ENCODE data around the gene URB2. TPM values are rescaled to one million over a fixed set of nuclear protein-coding genes. Genes with fewer than 3 reads are reported as not detected.

URB2 gene
- total RNA-seq, 4 donors from 2014 or later, result 2.6 to 6.5 (median 3.2) TPM

DNA sequence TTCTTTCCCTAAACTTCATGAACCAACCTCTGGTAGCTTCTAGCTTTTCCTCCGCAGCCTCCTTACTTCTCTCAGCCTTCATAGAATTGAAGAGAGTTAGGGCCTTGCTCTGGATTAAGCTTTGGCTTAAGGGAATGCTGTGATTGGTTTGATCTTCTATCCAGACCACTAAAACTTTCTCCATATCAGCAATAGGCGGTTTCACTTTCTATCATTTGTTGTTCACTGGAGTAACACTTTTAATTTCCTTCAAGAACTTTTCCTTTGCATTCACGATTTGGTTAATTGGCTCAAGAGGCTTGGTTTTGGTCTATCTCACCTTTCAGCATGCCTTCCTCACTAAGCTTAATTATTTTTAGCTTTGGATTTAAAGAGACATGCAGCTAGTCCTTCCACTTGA, 5.1 kb downstream of the URB2 start:
- in situ Hi-C loops (cut with MboI; ENCODE audit: low pct_ligation_motif_present in 1 of 4, low pct_unique_long_range_greater_than_20kb in 1 of 4, low sequenced_read_pairs in 3 of 4), result loop anchor here in 1 of 4 donors (10.0 kb wide), 1 partner anchor 66 kb away; no protein-coding TSS in a partner anchor
- intact Hi-C loops (cut with DNase I; ENCODE audit: low total_unique reads), result no loop called here
- no peak for TF ChIP-seq EP300 (IDR thresholded peaks at IDR 0.05; ENCODE audit: low read depth)
- TF ChIP-seq POLR2AphosphoS5 (IDR thresholded peaks at IDR 0.05), result no peak
- TF ChIP-seq POLR2A (IDR thresholded peaks at IDR 0.05), result no peak
- TF ChIP-seq, protein P1, sequence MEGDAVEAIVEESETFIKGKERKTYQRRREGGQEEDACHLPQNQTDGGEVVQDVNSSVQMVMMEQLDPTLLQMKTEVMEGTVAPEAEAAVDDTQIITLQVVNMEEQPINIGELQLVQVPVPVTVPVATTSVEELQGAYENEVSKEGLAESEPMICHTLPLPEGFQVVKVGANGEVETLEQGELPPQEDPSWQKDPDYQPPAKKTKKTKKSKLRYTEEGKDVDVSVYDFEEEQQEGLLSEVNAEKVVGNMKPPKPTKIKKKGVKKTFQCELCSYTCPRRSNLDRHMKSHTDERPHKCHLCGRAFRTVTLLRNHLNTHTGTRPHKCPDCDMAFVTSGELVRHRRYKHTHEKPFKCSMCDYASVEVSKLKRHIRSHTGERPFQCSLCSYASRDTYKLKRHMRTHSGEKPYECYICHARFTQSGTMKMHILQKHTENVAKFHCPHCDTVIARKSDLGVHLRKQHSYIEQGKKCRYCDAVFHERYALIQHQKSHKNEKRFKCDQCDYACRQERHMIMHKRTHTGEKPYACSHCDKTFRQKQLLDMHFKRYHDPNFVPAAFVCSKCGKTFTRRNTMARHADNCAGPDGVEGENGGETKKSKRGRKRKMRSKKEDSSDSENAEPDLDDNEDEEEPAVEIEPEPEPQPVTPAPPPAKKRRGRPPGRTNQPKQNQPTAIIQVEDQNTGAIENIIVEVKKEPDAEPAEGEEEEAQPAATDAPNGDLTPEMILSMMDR (IDR thresholded peaks at IDR 0.05), result no peak

DNA sequence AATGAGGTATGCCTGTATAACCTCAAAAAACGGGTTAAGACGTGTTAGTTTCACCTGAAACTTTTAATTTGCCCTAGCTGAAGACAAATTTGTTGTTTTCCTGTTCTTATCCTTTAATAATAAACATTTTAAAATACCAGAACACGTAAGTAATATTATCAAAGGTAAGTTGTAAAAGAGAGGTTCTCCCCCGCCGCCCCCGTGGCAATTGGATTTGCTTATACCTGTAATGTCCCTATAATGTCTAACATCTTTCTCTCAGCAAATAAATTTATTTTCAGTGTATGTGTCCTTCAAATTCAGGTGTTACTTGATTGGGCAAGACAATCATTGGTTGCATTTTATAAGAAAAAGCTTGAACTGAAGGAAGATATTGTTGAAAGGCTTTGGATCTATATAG, 5.9 kb downstream of the URB2 start:
- intact Hi-C loops (cut with DNase I; ENCODE audit: low total_unique reads) (no loop called here), in situ Hi-C loops (cut with MboI; ENCODE audit: low pct_ligation_motif_present in 1 of 4, low pct_unique_long_range_greater_than_20kb in 1 of 4, low sequenced_read_pairs in 3 of 4) (loop anchor here in 1 of 4 donors (10.0 kb wide), 1 partner anchor 67 kb away; no protein-coding TSS in a partner anchor)
- no peak for DNase-seq
- Histone ChIP-seq H3K4me3 (no peak overlapping the region), H3K27ac (no peak overlapping the region), H3K36me3 (peaks cover 0 to 25% (median 8%) of the 10 kb centered on the region in 4 donors), H3K27me3 (no peaks in the 10 kb centered on the region), H3K9me3 (no peaks in the 10 kb centered on the region), H3K4me1 (peaks cover 0 to 8% (median 4%) of the 10 kb centered on the region in 4 donors)
- TF ChIP-seq, protein P1 (IDR thresholded peaks at IDR 0.05), result no peak
- TF ChIP-seq EP300 (IDR thresholded peaks at IDR 0.05; ENCODE audit: low read depth) (no peak), POLR2AphosphoS5 (IDR thresholded peaks at IDR 0.05) (no peak), POLR2A (IDR thresholded peaks at IDR 0.05) (no peak)
- WGBS, 2 donors (ENCODE audit: low coverage in 1 of 2), result 92 to 94% methylated on average over 6 of the region's 6 CpGs

More for the DNA sequence above, 5.1 kb downstream of the URB2 start:
- peaks cover 0 to 18% (median 6%) of the 10 kb centered on the region in 4 donors for H3K36me3 ChIP-seq
- peaks cover 0 to 13% (median 7%) of the 10 kb centered on the region in 4 donors for H3K4me1 ChIP-seq
- no peaks in the 10 kb centered on the region for H3K27me3 ChIP-seq
- DNase-seq, result no peak
- WGBS, 2 donors (ENCODE audit: low coverage in 1 of 2), result 70 to 76% methylated on average over 3 of the region's 3 CpGs
- no peak overlapping the region for H3K4me3 ChIP-seq
- H3K9me3 ChIP-seq, result no peaks in the 10 kb centered on the region
- no peak overlapping the region for H3K27ac ChIP-seq

DNA sequence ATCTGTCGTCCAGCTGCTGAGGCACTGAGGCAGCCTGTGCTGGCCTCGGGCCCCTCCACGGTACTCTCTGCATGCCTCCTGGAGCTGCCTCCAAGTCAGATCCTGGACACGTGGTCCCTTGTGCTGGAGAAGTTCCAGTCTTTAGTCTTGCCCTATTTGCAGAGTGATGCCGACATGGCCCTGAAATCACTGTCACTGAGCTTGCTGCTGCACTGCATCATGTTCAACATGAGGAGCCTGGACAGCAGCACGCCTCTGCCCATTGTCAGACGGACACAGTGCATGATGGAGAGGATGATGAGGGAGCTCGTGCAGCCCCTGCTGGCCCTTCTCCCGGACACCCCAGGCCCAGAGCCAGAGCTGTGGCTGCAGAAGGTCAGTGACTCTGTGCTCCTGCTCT, 10.0 kb downstream of the URB2 start:
- in situ Hi-C loops (cut with MboI; ENCODE audit: low pct_ligation_motif_present in 1 of 4, low pct_unique_long_range_greater_than_20kb in 1 of 4, low sequenced_read_pairs in 3 of 4) (loop anchor here in 1 of 4 donors (10.0 kb wide), 1 partner anchor 71 kb away; no protein-coding TSS in a partner anchor), intact Hi-C loops (cut with DNase I; ENCODE audit: low total_unique reads) (no loop called here)
- DNase-seq, result no peak
- WGBS, 2 donors (ENCODE audit: low coverage in 1 of 2), result 95% methylated on average over 9 of the region's 9 CpGs; no CpG with 5 or more reads in 1 of the 2 donors
- no peaks in the 10 kb centered on the region for H3K27me3 ChIP-seq
- H3K27ac ChIP-seq, result no peak overlapping the region
- TF ChIP-seq EP300 (IDR thresholded peaks at IDR 0.05; ENCODE audit: low read depth) (no peak), POLR2AphosphoS5 (IDR thresholded peaks at IDR 0.05) (no peak), POLR2A (IDR thresholded peaks at IDR 0.05) (no peak)
- TF ChIP-seq, protein P1 (IDR thresholded peaks at IDR 0.05), result no peak
- no peak overlapping the region for H3K4me3 ChIP-seq
- peaks cover 0 to 27% (median 8%) of the 10 kb centered on the region in 4 donors for H3K36me3 ChIP-seq
- peaks cover 0 to 4% (median 1%) of the 10 kb centered on the region in 4 donors for H3K4me1 ChIP-seq
- H3K9me3 ChIP-seq, result no peaks in the 10 kb centered on the region

DNA sequence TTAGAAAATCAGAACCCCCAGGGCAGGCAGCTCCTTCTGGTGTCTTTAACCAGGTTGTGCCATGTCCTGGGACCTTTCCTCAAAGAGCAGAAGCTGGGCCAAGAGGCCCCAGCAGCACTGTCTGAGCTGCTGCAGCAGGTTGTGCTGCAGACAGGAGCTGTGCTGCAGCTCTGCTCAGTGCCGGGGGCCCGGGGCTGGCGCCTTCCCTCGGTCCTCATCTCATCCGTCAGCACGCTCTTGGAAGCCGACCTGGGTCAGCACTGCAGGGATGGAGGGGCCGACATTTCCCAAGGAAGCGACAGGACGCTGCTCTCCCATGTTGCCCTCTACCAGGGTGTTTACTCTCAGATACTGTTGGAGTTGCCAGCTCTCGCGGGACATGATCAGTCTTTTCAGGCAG, 11.7 kb downstream of the URB2 start:
- intact Hi-C loops (cut with DNase I; ENCODE audit: low total_unique reads) (no loop called here), in situ Hi-C loops (cut with MboI; ENCODE audit: low pct_ligation_motif_present in 1 of 4, low pct_unique_long_range_greater_than_20kb in 1 of 4, low sequenced_read_pairs in 3 of 4) (loop anchor here in 1 of 4 donors (10.0 kb wide), 1 partner anchor 73 kb away; no protein-coding TSS in a partner anchor)
- H3K36me3 ChIP-seq, result peaks cover 0 to 27% (median 8%) of the 10 kb centered on the region in 4 donors
- no peak for DNase-seq
- H3K27ac ChIP-seq, result no peak overlapping the region
- no peaks in the 10 kb centered on the region for H3K9me3 ChIP-seq
- 94% methylated on average over 12 of the region's 12 CpGs; no CpG with 5 or more reads in 1 of the 2 donors for WGBS, 2 donors (ENCODE audit: low coverage in 1 of 2)
- TF ChIP-seq EP300 (IDR thresholded peaks at IDR 0.05; ENCODE audit: low read depth) (no peak), POLR2A (IDR thresholded peaks at IDR 0.05) (no peak), POLR2AphosphoS5 (IDR thresholded peaks at IDR 0.05) (no peak)
- TF ChIP-seq, protein P1 (IDR thresholded peaks at IDR 0.05), result no peak
- peaks cover 0 to 4% (median 1%) of the 10 kb centered on the region in 4 donors for H3K4me1 ChIP-seq
- no peaks in the 10 kb centered on the region for H3K27me3 ChIP-seq
- no peak overlapping the region for H3K4me3 ChIP-seq
